Endothelial cell of umbilical vein (primary cell): ENCODE data around the gene RMDN2.

ENCODE experiments used
- CTCF ChIP-seq, 2 donors: IDR thresholded peaks; 1 replicate in 1 of 2; 2 replicates in 1 of 2; pipeline ENCODE4 v1.5.1; 2011; ENCODE audit warnings: low read length in 2 of 2, mild to moderate bottlenecking in 2 of 2, moderate library complexity in 2 of 2, control low read depth in 1 of 2, inconsistent platforms in 1 of 2, low read depth in 1 of 2; ENCODE audit not compliant: insufficient read depth in 1 of 2; ENCODE audit errors: extremely low read depth in 1 of 2
- POLR2A ChIP-seq: IDR thresholded peaks from 2 replicates; pipeline ENCODE4 v1.6.1; 2012; ENCODE audit warnings: low read depth, mild to moderate bottlenecking, control low read depth, low read length
- POLR2AphosphoS5 ChIP-seq: IDR thresholded peaks from 2 replicates; pipeline ENCODE4 v1.6.1; 2012; ENCODE audit warnings: low read depth, mild to moderate bottlenecking, control low read depth, low read length, moderate library complexity; ENCODE audit not compliant: insufficient read depth

- TF ChIP-seq POLR2A (no peak), POLR2AphosphoS5 (no peak), CTCF (IDR thresholded peaks at IDR 0.05; ENCODE audit: extremely low read depth in 1 of 2, insufficient read depth in 1 of 2, low read depth in 1 of 2, low read length in 2 of 2) (no peak)
These were observed 13.7 kb upstream of the RMDN2 start for GRCh38 chr2:37911296-37911873.
